ENCODE measurements around the gene CTDP1.

CTDP1 gene

DNA sequence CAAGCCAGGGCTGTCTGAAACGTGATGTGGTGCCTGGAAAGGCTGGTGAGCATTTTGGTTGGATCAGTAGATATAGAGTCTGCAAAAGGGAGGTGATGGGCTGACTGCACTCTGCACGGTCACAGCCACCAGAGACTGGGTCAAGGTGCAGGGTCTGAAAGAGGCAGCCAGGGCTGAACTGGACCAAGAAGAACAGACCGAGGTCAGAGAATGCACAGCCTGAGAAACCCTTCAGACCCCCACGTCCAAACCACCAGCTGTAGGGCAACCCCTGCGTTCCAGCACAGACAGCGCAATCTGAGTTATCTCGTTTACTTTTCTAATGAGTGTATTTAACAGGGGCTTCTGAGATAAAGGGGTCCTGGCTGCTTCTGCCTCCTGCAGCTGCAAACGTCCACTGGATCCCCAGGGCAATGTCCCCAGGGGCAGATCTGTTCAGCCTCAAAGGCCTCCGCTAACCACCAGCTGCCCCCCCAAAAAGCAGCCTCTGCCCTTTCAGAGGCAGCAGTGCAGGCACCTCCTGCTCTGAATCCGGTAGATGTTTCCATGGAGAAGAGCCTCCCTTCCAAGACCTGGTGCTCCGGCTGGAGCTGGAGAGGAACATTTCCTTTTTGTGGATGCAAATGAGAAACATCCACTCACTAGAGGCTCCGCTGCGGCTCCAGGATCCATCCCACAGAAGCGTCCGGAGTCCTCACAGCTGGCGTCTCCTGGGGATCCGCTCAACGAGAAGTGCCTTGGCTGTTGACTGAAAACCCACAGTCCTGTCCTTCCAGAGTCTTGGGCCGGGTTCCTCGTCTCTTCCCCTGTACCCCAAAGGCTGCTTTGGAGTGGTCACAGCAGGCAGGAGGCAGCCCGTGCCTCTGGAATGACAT, 117.2 kb downstream of the CTDP1 start:
- no peak for DNase-seq (ENCODE audit: low read depth)

DNA sequence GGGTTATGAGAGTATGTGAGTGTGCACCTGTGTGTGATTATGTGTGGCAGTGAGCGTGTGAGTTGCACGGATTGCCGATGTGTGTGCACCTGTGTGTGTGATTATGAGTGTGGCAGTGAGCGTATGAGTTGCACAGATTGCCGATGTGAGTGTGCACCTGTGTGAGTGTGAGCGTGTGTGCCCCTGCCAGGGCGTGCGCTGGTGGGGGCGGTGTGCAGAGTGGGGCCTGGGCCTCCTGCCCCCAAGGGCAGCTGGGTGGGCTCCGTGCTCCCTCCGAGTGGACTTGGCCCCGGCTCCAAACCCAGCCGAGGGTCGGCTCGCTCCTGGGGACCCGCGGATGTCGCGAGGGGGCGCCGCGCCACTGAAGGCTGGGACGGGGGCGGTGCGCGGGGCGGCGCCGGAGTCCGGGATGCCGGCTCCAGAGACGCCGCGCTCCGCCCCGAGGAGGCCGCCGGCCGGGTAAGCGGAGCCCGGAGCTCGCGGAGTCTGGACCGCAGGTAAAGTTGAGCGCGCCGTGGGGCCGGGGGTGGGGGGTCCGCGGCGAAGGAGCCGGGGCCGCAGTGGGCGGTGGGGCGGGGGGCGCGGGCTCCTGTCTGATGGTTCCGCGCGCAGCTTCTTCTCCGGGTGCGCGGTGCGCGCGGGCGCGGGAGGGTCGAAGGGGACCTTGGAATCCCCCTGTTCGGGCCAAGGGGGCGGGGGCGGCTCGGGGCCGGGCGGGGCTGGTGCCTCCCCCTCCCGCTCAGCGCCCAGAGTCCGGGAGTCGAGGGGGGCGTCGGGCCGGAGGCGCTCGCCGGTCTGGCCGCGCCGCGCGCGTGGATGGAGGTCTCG, 118.1 kb downstream of the CTDP1 start, which contains the start of gene KCNG2:
Gene KCNG2, plus strand, starts transcription at position 421 of the 828 bp plus-strand sequence. CDS start 65,730 bp downstream, outside the sequence.
- peak; percentile 53 for DNase-seq (ENCODE audit: low read depth)

DNA sequence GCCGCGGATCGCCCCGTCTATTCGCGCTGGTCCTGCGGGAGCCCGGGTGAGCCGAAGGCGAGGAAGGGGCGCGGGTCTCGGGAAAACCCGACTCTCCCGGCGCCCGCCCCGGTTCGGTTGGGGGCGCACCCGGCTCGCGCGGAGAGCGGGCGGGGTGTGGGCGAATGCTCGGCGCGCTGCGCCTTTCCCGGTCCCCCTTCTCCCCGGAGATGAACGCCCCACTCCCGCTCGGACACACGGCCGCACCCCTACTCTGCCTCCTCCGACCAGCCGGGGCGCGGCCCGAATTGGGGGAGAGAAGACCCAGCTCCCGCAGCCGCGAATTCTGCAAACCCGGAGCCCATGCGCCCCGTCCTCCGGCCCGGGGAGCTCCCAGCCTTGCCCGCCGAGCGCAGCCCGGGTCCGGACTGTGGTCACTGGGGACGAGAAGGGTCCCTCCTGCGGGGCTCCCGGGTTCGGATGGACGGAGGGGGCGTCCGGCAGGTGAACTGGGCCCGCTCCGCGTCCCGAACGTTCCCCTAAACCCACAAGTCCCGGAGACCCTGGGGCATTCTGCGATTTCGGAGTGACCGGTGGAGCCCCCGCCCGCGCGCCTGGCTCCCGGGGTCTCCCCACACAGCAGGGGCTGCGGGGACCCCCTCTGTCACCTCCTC, 118.9 kb downstream of the CTDP1 start:
- DNase-seq (ENCODE audit: low read depth) = peak; percentile 32

DNA sequence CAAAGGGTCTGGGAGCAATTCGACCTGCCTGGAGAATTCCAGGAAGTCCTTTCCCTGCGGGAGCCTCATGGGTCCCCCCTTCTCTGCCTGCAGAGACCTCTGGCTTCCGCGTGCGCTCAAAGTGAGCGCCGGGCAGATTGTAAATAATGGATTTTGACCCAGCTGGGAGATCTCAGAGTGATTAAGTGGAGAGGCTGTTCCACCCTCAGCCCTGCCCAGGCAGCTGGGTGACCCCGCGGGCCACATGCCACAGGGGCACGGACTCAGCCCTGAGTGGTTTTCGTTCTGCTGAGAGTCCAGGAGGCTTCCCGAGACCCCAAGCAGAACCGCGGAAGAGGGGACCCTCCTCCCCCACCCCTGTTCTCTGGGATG, 119.4 kb downstream of the CTDP1 start:
- DNase-seq (ENCODE audit: low read depth) = peak; percentile 49

DNA sequence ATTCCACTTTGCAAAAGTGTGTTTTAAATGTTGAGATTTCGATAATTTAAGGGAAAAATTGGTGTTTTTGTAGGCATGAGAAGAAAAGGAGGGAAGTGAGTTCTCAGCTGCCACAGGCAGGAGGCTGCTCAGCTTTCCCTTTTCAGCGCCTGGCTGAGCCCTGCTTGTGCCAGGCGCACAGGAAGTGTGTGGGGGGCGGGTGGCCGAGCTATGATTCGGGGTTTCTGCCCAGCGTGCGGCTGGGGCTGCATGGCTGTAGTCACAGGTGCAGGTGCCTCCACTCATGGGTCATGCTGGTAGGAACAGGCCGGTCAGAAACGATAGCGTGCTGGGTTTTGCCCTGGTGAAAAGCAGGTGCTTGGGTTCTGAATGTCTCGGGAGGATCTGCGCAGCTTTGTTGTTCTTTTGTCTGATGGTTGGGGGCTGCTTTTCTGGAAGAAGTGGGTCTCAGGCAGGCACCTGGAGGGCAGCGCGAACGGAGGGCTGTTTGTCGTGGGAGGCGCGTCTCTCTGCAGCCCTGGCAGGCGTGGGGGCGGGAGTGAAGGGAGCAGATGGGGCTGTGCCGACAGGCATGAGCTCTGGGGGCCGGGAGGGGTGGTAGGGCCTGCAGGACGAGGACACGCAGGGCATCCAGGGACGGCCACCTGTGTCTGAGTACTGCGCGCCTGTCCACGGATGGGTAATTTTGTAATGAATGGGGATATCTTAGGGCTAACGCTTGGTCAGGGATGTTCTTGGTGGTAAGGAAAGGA, 120.2 kb downstream of the CTDP1 start:
- no peak for DNase-seq (ENCODE audit: low read depth)

DNA sequence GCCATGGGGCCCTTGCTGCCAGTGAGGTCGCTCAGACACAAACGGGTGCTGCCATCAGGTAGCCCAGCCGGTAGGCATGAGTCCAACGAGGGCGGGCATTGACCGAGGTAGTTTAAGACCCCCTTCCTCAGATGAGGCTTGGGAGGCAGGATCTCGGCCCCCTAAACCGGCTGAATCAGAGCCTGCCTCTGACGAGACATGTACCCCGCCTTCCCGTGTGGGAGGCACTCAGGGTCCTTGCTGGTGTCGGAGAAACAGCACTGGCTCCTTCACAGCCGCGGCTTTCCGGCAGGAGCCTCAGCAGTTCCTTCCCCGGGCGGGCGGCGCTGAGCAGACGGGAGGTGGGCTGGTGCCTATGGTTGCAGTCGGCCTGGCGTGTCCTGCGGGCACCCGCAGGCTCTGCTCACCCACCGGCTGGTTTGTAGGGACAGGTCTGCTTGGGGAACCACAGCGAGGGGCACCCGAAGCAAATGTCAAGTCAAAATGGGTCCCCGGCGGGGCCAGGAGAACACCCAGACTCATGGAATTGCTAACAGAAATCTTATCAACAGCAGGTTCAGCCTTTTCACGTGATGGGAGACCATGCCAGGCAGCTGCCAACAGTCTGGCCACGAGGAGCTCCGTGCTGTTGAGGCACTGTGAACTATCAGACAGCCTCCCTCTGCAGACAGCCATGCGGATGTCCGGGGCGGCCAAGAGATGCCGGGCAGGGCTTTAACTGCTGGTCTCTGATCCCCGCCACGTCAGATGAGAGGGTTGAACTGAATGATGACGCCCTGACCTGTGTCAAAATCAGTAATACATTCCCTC, 121.0 kb downstream of the CTDP1 start:
- DNase-seq (ENCODE audit: low read depth) = no peak

DNA sequence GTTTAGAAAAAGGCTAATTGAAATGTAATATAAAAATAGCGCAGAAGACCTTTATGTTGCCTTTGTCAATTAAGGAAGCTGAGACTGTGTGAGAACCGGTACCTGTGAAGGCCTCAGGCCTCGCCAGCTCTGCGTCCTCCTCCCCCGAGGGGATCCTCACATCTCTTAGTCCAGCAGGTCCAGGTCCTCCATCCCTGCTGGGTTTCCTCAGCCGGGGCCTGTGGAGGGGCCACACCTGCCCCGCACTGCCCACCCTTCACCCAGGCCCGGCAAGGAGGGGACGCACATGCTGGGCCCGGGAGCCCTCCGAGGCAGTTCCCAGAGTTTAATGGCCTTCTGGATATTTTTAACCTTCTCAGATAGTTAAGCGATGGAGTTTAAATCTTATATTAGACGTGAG, 121.6 kb downstream of the CTDP1 start:
- DNase-seq (ENCODE audit: low read depth) = no peak

DNA sequence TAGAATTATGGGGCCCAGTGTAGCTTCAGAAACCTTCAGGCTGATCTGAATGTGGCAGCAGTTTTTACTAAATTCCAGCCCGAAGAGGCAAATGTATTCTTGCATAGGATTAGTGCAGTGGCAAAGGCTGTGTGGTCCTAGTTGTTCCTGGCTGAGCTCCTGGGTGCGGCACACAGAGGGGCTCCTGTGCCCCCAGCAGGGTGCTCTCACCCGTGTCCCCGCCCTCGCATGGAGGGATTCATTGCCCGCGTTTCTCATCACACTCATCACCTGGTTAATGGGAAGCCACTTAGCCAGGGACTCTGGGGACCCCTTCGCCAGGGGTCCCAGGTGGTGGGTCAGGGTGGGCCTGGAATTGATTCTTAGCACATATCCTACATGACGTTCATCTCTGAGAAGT, 122.0 kb downstream of the CTDP1 start:
- no peak for DNase-seq (ENCODE audit: low read depth)

DNA sequence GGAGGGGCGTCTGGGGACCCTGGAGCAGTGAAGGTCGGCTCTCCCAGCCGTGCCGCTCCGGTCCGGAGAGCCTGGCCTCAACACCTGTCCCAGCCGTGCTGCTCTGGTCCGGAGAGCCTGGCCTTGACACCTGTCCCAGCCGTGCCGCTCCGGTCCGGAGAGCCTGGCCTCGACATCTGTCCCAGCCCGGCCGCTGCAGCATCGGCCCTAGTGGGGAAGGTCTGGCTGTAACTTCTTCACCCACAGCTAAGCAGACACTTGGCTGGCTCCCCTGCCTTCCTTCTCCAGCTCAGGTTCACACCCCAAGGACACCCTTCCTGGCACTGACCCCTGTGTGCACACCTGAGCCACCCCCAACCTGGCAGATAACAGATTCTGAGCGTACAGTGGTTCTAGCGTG, 122.7 kb downstream of the CTDP1 start:
- DNase-seq (ENCODE audit: low read depth) = no peak

DNA sequence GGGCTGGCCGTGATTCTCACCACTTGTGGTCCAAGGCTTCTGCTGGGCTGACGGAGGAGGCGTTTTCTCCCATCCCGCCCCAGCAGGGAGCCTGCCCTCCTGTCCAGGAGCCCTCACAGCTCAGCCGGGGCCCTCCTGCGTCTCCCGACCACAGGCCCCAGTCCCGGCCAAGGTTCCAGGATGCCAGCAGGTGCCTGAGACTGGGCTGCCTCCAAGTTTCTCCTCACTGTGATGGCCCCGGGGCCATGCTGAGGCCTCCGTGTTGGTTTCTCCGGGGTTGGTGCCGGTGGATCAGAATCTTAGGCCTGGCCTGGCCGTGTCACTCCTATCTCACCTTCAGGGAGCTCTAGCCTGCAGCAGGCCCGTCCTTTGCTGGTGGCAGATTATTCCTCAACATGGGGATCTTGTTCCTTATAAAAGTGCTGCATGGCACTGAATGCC, 124.0 kb downstream of the CTDP1 start:
- no peak for DNase-seq (ENCODE audit: low read depth)
